Measurements from ENCODE around the gene DDX1. TPM values are rescaled to one million over a fixed set of nuclear protein-coding genes. Genes with fewer than 3 reads are reported as not detected.

DDX1 gene
- total and polyA plus RNA-seq, 12 donors: 39.4 to 122 (median 77.2) TPM

DNA sequence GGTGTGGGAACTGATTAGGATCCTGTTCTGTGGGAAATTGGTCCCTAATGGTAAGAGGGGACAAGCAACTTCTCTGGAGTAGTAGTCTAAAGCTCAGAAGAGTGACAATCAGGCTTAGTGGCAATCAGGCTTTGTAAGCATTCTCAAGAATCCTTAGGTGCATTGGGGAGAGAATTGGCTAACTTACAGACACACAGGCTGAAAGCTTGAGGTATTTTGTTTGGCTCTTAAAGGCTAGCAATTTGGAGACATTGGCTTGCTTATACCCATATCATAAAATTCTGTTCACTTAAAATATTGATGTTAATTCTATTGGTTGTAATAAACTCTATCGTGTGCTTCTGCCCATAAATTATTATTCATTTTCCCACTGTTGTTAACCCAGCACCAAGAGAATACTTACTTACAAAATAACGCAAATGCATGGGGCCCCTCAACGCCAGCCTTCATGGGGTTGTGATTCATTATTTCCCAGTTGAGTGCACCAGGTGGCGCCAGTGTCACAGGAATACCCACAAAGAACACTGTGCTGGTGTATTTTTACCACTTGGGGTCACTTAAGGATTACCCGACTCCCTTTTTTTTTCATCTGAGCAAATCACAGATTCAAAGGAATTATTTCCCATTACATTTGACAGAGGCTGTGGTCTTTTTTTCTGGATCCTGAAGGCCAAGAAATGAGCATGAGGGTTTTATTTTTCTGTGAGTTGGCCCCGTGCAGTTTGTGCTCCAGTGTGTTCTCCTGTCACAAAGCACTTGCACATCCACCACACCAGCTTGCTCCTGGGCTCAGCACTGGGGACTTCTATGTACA lies 45.5 kb downstream of the DDX1 start:
- Histone ChIP-seq H3K27me3 (no peaks in the 10 kb centered on the region), H3K4me1 (replicated peaks in 1 of 2) (peaks cover 3 to 10% of the 10 kb centered on the region in 2 donors), H3K36me3 (replicated peaks in 1 of 2) (peaks cover 0 to 21% of the 10 kb centered on the region in 2 donors), H3K4me3 (no peak overlapping the region), H3K27ac (no peak overlapping the region), H3K9me3 (replicated peaks in 1 of 3) (no peaks in the 10 kb centered on the region)
- 9 to 15% (median 12%) methylated on average over 6 of the region's 6 CpGs for WGBS, 4 donors
- DNase-seq: peak; percentile 48 to 93 (median 78)
- TF ChIP-seq CTCF (IDR thresholded peaks at IDR 0.05) (peak; percentile 71 to 98 (median 92)), POLR2A (IDR thresholded peaks at IDR 0.05) (no peak)
- intact Hi-C loops (cut with DNase I): loop anchor here in 1 of 2 donors (5.0 to 10.0 kb wide), 3 partner anchors 110 to 645 kb away; no protein-coding TSS in a partner anchor

GRCh38 chr2:15638720-15639119 lies 47.1 kb downstream of the DDX1 start:
- Histone ChIP-seq H3K4me3 (no peak overlapping the region), H3K27me3 (no peaks in the 10 kb centered on the region), H3K27ac (no peak overlapping the region), H3K36me3 (replicated peaks in 1 of 2) (peaks cover 0 to 6% of the 10 kb centered on the region in 2 donors), H3K4me1 (replicated peaks in 1 of 2) (peaks cover 3 to 10% of the 10 kb centered on the region in 2 donors), H3K9me3 (replicated peaks in 1 of 3) (no peaks in the 10 kb centered on the region)
- TF ChIP-seq CTCF (IDR thresholded peaks at IDR 0.05) (no peak), POLR2A (IDR thresholded peaks at IDR 0.05) (no peak)
- intact Hi-C loops (cut with DNase I): loop anchor here in 1 of 2 donors (5.0 to 10.0 kb wide), 3 partner anchors 109 to 644 kb away; no protein-coding TSS in a partner anchor
- DNase-seq: no peak

DNA sequence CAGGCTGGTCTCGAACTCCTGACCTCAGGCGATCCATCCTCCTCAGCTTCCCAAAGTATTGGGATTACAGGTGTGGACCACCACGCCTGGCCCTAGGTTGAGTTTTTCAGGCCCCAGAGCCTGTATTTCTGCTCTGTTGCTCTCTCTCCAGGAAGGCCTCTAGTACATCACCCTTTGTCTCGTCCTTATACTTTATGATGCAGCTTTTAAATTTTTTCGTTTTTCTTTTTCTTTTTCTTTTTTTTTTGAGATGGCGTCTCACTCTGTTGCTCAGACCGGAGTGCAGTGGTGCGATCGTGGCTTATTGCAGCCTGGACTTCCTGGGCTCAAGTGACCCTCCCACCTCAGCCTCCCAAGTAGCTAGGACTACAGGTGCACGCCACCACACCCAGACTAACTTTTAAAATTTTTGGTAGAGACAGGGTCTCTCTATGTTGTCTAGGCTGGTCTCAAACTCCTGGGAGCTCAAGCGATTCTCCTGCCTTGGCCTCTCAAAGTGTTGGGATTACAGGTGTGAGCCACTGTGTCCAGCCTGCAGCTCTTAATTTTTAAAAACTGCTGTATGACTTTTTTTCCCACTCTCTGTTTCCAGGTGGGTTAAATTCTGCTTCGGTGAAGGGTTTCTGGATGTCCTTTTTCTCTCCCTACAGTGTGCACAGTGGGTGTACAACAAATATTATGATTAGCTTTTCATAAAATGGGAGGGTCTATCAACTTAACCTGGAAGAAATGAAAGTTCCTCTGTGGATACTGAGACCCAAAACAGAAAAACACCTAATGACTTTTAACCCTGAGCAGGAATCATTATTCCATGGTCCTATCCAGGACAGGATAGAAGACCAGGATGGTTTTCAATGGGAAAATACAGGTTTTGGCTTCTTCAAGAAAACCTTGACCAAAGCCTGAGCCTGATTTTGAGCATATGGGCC lies 47.9 kb downstream of the DDX1 start:
- Histone ChIP-seq H3K36me3 (replicated peaks in 1 of 2) (no peaks in the 10 kb centered on the region), H3K4me1 (replicated peaks in 1 of 2) (peaks cover 3 to 10% of the 10 kb centered on the region in 2 donors), H3K27me3 (no peaks in the 10 kb centered on the region), H3K9me3 (replicated peaks in 1 of 3) (no peaks in the 10 kb centered on the region), H3K4me3 (no peak overlapping the region), H3K27ac (no peak overlapping the region)
- TF ChIP-seq CTCF (IDR thresholded peaks at IDR 0.05) (no peak), POLR2A (IDR thresholded peaks at IDR 0.05) (no peak)
- DNase-seq: no peak
- WGBS, 4 donors: 80 to 98% (median 88%) methylated on average over 12 of the region's 12 CpGs
- intact Hi-C loops (cut with DNase I): loop anchor here (5.0 to 10.0 kb wide), 5 partner anchors 105 to 865 kb away; no protein-coding TSS in a partner anchor

GRCh38 chr2:15640261-15640711 lies 48.6 kb downstream of the DDX1 start:
- intact Hi-C loops (cut with DNase I): loop anchor here (10.0 kb wide), 2 partner anchors 105 to 865 kb away; no protein-coding TSS in a partner anchor
- no peaks in the 10 kb centered on the region for H3K27me3 ChIP-seq
- TF ChIP-seq POLR2A (IDR thresholded peaks at IDR 0.05) (no peak), CTCF (IDR thresholded peaks at IDR 0.05) (no peak)
- no peaks in the 10 kb centered on the region for H3K9me3 ChIP-seq (replicated peaks in 1 of 3)
- no peak overlapping the region for H3K27ac ChIP-seq
- peak in 4 of 7 donors; percentile 27 to 65 (median 38) for DNase-seq
- H3K4me1 ChIP-seq (replicated peaks in 1 of 2): peaks cover 0 to 10% of the 10 kb centered on the region in 2 donors
- WGBS, 4 donors: 32 to 40% (median 35%) methylated on average over 6 of the region's 6 CpGs
- no peak overlapping the region for H3K4me3 ChIP-seq
- no peaks in the 10 kb centered on the region for H3K36me3 ChIP-seq (replicated peaks in 1 of 2)

Measured in adrenal gland (tissue), 12 donors.